ENCODE results near the gene HRAS. TPM values are rescaled to one million over a fixed set of nuclear protein-coding genes. Genes with fewer than 3 reads are reported as not detected.

The HRAS gene
- polyA plus RNA-seq, 1 of the 3 experiments (the other 2 are of a cell fraction) = 217 TPM

- Histone ChIP-seq H3K27ac (ENCODE audit: low read depth in 2 of 2, low read length in 1 of 2) (no peak overlapping the region), H3K79me2 (ENCODE audit: insufficient read depth) (peaks cover 15% of the 10 kb centered on the region), H2AFZ (ENCODE audit: low read depth) (no peak overlapping the region), H3K4me2 (no peak overlapping the region), H3K4me3 (ENCODE audit: low read depth in 2 of 2, low read length in 1 of 2) (no peak overlapping the region), H3K9me3 (no peaks in the 10 kb centered on the region), H3K9ac (no peak overlapping the region), H3F3A (replicated peaks; ENCODE audit: insufficient read depth) (no peaks in the 10 kb centered on the region), H3K4me1 (ENCODE audit: control insufficient read depth in 1 of 2, insufficient read depth in 2 of 2, low read depth in 1 of 2, low read length in 1 of 2) (peaks cover 0 to 12% of the 10 kb centered on the region in 2 experiments; a peak in 1 of 4 replicates), H3K36me3 (replicated peaks in 1 of 2; ENCODE audit: control insufficient read depth in 1 of 2, insufficient read depth in 2 of 2, low read length in 1 of 2) (peaks cover 0 to 10% of the 10 kb centered on the region in 2 experiments), H3K27me3 (ENCODE audit: insufficient read depth) (no peaks in the 10 kb centered on the region), H3K9me2 (no peaks in the 10 kb centered on the region), H4K20me1 (ENCODE audit: insufficient read depth) (peaks cover 10% of the 10 kb centered on the region; the same call in 1 of the 2 replicates)
- POLR2A ChIA-PET = no interaction called here
- DNase-seq = no peak
- no peak for TF ChIP-seq YY1 (IDR thresholded peaks at IDR 0.05; ENCODE audit: low read depth)
- TF ChIP-seq PBX3 (IDR thresholded peaks at IDR 0.05) = no peak
- TF ChIP-seq RXRA (IDR thresholded peaks at IDR 0.05; ENCODE audit: borderline replicate concordance, low read depth) = no peak
- TF ChIP-seq SIN3A (IDR thresholded peaks at IDR 0.05; ENCODE audit: borderline replicate concordance, low read depth, low read length) = no peak
- no peak for TF ChIP-seq SMC3 (IDR thresholded peaks at IDR 0.05; ENCODE audit: low read depth, low read length)
- CTCF ChIA-PET = no interaction called here
- 83% methylated on average over 1 of the region's 19 CpGs for WGBS (ENCODE audit: low lambda C conversion rate)
These were observed 2.5 kb upstream of the HRAS start for GRCh38 chr11:537622-538430.

GRCh38 chr11:536841-537621 lies 1.7 kb upstream of the HRAS start, which contains the start of gene LRRC56:
LRRC56 (plus strand) TSS chr11:537527; CDS start chr11:540685, 3,158 bp downstream.
- Histone ChIP-seq H3K9me3 (no peaks in the 10 kb centered on the region), H3K27me3 (ENCODE audit: insufficient read depth) (no peaks in the 10 kb centered on the region), H3K9ac (no peak within 1 kb of the TSS), H2AFZ (ENCODE audit: low read depth) (peak within 1 kb of the TSS; percentile 2; the same call in 1 of the 2 replicates), H3K4me1 (ENCODE audit: control insufficient read depth in 1 of 2, insufficient read depth in 2 of 2, low read depth in 1 of 2, low read length in 1 of 2) (peaks cover 0 to 12% of the 10 kb centered on the region in 2 experiments; a peak in 1 of 4 replicates), H3K36me3 (replicated peaks in 1 of 2; ENCODE audit: control insufficient read depth in 1 of 2, insufficient read depth in 2 of 2, low read length in 1 of 2) (peaks cover 0 to 18% of the 10 kb centered on the region in 2 experiments), H3F3A (replicated peaks; ENCODE audit: insufficient read depth) (no peaks in the 10 kb centered on the region), H3K27ac (ENCODE audit: low read depth in 2 of 2, low read length in 1 of 2) (no peak within 1 kb of the TSS), H3K9me2 (no peaks in the 10 kb centered on the region), H3K79me2 (ENCODE audit: insufficient read depth) (peaks cover 15% of the 10 kb centered on the region), H3K4me2 (peak within 1 kb of the TSS; percentile 84; the same call in 1 of the 2 replicates), H4K20me1 (ENCODE audit: insufficient read depth) (peaks cover 10% of the 10 kb centered on the region; the same call in 1 of the 2 replicates), H3K4me3 (ENCODE audit: low read depth in 2 of 2, low read length in 1 of 2) (peak within 1 kb of the TSS in 1 of 2 experiments; percentile 68; a peak in 1 of 4 replicates)
- ChIA-PET POLR2A (no interaction called here), CTCF (interaction anchor here (1.5 to 1.6 kb wide), 2 partner anchors 18 to 31 kb away, joined by 4 to 12 read pairs; no protein-coding TSS in a partner anchor)
- WGBS (ENCODE audit: low lambda C conversion rate) = 95% methylated on average over 90 of the region's 93 CpGs
- TF ChIP-seq PBX3 (IDR thresholded peaks at IDR 0.05) (no peak), USF2 (IDR thresholded peaks at IDR 0.05; ENCODE audit: borderline replicate concordance, low read depth, low read length) (no peak), RAD21 (IDR thresholded peaks at IDR 0.05; ENCODE audit: low read length) (no peak)
- DNase-seq = no peak
